H4 (cell line): ENCODE measurements around the gene SNED1. TPM values are rescaled to one million over a fixed set of nuclear protein-coding genes. Genes with fewer than 3 reads are reported as not detected.

Experiments used
- DNase-seq: peaks from one replicate; pipeline ENCODE4 v3.0.0-alpha.2; 2015; ENCODE audit warnings: low spot score
- total RNA-seq: library from RNA; depleted of rRNA; stranded (reverse); fragments of >200 nt; shearing (Covaris generic); gene quantifications from 2 replicates; pipeline ENCODE4 v1.2.3, GENCODE V29; 2014; rRNA removed

The SNED1 gene
- 1.7 and 2.6 TPM in 2 replicates for total RNA-seq

DNA sequence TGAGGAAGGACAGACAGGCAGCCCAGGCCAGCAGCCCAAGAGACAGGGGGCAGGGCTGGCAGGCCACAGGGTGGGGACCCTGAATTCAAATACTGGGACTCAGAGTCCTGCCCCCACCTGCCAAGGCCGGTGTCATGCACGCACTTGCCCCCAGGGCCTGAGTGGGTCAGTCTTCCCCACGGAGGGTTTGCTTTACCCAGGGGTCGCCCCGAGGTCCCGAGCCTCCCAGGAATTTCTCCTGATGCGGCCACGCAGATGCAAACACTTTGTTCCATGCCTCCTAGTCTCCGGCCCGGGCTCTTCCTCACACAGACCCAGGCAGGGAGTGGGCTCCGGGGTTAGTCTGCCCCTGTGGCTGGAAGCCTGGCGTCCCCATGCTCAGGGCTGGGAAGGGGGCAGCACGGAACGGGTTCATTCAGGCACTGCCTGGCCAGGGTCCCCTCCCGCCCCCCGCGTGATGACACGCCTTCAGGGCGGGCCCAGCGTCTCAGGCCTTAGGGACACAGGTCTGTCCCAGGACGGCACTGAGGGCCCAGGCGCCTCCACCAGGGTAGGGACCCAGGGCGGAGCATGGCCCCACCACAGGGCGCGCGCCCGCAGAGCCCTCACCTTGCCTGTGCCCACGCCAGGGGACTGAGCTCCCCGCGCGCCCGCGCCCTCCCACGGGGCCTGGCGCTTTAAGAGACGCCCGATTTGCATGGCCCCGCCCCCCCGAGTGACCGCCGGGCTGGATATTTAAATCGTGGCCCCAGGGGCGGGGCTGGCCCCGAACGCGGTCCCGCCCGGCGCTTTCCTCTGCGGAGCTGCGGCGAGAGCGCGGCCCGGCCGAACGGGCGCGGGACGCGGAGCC is at the start of gene SNED1:
TSS of gene SNED1 (plus strand) at position 763 of the 850 bp plus-strand sequence. CDS start 220 bp downstream, outside the sequence.
- DNase-seq, result peak; percentile 55

DNA sequence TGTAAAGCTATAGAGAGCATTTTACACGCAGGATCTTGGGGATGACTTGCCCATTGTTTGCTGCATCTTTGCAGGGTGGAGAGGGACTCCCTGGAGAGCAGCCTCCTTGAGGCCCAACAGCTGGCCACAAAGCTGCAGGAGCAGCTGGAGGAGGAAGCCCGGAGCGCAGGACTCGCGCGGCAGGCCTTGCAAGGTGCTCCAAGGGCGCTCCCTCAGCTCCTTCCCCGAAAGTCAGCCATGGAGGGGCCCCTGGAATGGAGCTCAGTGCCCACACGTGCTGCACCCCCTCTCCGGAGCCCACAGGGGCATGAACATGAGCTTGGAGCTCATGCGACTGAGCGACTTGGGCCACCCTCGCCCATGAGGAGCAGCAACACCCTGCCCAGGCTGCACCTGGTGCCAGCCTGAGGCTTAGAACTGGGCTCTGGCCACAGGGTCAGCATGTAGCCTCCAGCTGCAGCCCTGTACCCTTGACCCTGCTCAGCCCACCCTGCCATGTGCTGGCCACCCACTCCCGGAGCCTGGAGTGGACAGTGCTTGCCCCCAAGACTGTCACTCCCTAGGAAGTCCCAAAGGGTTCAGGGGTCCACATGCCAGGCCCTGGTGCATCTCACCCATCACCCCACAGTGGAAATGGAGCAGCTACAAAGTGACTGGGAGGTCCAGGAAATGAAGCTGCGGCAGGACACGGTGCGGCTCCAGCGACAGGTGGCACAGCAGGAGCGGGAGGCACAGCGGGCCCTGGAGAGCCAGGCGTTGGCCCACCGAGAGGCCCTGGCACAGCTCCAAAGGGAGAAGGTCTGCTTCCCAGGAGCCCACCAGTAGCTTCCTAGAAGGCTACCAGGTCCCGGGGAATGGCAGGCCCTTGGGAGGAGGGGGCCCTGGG is 49.3 kb upstream of the SNED1 start:
- no peak for DNase-seq

DNA sequence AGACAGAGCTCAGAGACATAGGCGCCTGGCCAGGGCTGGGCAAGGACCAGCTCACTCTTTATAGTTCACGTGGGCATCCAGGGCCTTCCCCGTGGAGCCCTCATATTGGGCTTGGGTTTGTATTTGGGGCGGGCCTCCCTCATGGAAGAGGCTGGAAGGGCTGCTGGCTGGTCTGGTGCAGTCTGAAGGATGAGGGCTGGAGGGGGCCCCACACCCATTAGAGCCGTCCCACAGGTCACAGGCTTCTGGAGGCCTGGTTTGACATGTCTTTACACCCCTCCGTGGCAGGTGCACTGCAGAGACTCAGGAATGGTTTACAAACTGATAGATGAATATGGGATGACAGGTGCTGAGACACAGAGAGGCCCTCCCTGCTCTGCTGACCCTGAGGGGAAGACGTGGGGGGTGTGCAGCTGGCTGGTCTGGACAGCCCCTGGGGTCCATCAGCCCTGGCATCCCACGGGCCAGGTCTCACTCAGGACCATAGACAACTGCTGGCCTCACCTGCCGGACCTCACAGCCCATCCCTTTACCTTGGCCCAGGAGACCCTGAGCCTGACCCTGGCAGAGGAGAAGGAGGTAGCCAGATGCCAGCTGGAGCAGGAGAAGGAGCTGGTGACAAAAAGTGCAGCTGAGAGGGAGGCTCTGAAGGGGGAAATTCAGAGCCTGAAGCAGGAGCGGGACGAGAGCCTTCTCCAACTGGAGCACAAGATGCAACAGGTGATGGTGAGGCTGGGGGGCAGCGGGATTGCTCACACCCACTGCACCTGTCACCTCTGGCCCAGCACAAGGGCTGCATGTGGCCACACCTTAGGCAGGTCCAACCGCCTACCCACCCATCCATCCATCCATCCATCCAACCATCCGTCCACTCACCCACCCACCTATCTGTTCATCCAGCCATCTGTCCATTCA is 48.4 kb upstream of the SNED1 start:
- DNase-seq, result no peak

DNA sequence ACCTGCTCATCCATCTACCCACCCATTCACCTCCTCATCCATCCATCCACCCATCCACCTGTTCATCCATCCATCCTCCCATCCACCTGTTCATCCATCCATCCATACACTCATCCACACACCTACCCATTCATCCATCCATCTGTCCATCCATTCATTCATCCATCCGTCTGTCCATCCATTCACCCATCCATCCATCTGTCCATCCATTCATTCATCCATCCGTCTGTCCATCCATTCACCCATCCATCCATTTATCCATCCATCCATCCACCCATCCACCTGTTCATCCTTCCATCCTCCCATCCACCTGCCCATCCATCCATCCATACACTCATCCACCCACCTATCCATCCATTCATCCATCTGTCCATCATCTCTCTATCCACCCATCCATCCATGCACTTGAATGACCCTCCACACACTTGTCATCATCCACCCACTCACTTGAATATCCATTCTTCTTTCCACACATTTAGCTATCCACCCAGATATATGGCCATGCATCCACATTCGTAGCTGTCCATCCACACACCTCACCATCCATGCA is 47.3 kb upstream of the SNED1 start:
- DNase-seq, result no peak

DNA sequence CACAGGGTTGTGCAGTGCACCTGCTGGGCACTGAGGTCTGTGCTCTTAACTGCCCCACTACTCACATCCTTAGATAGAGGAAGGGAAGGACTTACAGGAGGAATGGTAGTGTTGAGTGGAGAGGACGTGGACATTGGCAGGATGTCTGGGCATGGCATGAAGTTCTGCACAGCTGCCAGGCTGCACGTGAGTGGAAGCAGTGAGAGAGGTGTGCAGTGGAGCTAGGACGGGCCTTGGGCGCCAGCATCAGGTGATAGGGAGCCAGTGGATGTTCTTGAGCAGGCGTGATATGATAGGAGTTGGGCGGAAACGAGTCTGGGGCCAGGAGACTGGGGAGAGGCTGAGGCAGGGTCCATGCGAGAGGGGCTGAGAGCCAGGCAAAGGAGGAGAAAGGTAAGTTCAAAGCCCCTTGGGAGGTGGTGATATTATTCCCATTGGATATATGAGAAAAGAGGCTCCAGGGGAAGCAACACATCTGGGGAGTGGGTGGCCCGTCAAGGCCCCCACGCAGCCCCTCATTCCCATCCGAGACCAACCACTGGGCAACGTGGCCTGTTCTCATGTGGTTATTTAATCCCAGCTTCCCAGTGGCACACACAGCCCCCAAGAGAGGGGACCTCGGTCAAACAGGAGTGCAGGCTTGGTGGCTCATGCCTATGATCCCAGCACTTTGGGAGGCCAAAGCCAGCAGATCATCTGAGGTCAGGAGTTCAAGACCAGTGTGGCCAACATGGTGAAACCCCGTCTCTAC is 45.7 kb upstream of the SNED1 start:
- no peak for DNase-seq

DNA sequence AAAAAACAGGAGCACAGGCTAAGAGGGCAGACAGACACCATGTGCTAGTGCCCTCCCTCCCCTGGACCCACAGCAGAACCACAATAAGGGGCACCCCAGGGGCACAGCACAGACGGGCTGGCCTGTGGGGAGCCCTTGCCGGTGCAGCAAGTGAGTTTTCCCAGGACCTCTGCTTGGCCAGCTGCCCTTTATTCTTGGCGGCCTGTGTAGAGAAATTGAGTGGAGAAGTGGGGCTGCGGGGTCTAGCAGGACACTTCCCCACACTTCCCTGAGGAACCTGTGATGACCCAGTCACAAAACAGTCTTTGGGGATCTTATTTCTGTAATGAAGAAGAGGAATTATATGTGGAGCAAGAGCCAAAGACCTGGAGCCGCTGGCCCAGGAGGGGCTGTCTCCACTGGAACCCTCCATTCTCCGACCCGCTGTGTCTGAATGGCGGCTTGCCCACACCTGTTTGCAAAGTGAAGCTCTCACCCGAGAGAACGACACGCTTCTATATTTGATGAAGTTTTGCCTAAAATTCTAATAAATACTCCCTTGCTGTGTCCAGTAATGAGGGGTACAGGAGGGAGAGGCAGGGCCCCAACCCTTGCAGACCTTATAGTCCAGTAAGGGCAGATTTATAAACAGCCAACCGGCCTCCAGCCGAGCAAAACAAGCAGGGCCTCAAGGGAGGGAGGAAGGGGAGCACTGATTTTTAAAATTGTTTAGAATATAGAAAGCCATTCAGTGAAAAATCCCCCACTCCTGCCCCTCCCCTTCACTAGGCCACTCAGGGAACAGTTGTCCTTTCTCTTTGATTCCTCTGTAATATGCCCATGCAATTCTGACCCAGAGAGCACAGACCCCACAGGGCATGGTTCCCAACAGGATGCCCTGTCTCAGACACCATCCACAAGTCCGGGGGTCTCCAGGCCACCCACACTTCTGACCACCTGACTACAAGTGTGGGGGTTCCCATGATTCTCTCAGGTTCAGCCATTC is 44.7 kb upstream of the SNED1 start:
- DNase-seq, result no peak

DNA sequence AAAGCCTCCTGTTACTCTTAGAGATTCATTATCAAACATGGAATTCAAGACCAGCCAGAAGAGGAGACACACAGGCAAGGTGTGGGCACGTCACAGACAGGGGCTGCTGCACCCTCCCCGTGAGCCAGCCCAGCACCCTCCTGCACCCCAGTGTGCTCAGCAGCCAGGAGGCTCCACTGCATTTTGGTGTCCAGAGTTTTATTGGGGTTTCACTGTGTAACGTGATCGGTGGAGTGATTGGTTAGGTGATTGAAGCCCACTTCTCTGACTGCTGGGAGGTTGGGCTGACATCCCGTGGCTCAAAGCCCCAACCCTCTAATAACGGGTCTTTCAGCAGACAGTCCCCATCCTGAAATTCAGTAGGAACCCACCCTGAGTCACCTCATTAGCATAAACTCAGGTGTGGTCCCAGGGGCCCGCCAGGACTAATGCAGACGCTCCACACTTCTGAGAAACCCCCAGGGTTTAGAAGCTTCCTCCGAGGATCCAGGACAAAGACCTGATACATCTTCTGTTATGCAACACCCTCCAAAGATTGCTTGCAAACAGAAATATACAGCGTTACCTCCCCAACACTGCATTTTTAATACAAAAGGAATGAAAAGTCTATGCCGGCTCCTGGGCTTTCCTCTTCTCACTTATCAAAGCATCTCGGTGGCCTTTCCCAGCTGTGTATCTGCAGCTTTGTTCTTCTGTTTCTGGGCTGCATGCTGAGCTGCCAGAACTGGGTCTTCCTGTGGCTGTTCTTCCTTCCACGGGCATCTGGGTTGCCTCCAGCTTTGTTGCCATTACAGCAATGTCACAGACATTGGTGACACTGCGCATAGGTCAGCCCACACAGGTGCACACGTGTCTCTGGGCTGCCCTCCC is 43.7 kb upstream of the SNED1 start:
- no peak for DNase-seq

DNA sequence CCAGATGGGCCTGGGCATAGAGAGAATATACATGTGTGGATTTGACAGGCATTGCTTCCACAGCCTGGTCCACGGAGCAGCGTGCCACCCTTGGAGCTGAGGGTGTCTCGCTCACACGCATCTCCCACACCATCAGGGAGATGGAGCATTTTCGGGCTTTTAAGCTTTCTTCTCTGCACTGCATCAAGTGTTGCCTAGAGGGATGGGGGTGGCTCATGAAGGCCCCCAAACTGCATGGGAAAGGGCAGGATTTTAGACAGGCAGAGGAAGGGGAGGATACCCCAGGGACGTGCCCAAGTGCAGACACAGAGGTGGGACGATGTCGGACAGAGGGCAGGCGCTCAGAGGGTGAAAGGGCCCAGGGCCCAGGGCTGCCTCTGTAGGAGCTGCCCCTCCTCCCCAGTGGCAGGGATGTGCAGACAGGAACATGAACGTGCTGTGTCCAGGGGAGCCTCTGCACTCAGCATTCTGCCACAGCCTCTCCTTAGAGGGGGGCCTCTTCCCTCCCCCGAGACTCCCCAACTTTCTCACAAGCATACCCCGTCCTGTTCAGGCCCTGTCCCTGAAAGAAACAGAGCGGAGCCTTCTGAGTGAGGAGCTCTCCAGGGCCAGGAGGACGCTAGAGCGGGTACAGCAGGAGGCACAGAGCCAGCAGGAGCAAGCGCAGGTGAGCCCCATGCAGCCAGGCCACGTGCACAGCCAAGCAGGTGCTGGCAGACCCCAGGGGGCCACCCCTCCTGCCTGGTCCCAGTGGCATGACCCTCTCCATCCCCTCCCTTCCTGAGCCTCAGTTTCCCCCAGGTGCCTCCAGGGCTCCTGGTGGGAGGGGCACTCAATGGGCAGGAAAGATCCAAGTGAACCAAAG is 42.9 kb upstream of the SNED1 start:
- DNase-seq, result no peak

DNA sequence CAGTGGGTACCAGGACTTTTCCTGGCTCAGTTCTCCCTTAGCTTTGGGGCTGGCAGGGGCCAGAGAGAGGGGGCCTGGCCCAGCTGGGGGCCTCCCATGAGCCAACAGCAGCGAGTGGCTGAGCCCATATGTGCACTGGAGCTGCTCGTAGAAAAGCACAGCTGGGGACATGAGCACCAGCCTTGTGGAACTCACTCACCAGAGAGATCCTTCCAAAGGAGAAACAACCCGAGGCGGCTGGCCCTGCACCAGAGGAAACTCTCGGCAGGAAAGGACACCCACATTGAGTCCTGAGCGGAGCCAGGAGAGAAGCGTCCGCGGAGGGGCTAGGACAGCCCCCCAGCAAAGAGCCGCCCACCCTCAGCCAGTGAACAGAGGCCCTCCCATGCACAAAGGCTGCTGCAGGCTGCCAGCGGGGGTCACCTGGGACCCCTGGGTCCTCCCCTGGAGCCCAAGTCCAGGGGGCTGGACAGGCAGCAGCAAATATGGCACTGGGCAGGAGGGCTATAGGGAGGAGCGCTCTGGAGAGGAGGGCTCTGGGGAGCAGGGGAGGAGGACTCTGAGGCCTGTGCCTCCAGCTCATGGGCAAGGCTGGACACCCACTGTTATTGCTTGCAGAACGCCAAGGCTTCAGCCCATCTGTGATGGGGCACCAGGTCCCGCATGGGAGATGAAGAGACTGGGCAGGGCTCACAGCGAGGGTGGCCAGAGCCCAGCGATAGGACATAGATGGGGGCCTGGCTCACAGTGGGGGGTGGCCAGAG is 42.1 kb upstream of the SNED1 start:
- no peak for DNase-seq

DNA sequence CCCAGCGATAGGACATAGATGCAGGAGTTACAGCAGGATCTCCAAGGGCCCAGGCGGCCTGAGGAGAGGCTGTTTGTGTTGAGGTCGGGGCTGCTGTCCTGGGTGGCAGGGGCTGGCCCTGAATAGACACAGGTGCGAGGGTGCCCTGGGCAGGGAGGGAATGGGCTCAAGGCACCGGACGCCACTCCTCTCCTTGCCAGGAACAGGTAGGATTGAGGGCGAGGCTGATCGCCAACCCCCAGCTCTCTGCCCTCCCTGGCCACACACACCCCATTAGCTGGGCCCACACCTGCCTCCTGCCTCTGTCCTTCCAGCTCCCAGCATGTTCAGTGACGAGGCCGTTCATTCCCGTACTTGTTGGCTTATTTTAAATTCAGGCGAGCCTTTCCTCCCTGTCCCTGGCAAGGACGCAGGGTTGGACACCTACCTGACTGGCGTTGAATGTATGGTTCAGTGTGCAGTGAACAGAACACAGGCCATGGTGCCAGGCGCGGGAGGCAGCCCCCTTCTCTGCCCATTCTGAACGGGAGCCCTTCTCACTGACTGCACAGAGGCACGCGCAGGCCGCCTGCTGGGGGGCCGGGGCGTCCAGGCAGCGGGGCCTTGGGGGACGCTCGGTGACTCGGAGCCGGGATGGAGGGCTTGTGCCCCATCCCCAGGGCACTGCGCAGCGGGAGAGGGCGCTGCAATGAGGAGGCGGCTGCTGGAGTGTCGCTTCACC is 41.3 kb upstream of the SNED1 start:
- DNase-seq, result no peak

DNA sequence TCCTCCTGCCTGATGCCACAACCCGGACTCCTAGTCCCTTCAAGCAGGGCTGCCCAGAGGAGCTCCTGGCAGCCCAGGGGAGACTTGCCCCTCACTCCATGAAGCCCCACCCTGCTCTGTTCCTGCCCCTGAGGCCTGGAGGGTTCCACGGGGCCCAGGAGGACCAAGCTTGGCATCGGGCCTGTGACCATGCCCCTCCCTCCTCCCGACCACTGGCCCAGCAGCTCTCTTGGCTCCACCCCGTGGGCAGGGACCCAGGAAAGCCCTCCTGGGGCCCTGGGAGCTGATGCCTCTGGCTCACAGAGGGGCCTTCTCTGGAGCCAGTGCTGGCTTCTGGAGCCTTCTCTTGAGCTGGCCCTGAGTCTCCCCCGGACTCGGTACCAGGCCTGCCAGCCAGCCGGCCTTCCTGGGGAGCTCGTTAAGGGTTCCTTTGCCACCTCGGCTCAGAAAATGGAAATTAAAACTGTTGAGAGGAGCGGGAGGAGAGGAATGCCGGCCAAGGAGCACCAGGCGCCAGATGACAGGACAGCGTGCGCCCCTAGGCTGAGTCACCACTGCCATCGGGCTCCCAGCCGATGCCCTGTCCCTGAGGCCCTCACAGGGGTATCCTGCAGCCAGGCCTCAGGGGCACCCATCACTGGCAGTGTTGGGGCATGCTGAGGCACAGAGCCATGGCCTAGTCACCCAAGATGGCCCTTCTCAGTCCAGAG is 40.6 kb upstream of the SNED1 start:
- DNase-seq, result no peak

DNA sequence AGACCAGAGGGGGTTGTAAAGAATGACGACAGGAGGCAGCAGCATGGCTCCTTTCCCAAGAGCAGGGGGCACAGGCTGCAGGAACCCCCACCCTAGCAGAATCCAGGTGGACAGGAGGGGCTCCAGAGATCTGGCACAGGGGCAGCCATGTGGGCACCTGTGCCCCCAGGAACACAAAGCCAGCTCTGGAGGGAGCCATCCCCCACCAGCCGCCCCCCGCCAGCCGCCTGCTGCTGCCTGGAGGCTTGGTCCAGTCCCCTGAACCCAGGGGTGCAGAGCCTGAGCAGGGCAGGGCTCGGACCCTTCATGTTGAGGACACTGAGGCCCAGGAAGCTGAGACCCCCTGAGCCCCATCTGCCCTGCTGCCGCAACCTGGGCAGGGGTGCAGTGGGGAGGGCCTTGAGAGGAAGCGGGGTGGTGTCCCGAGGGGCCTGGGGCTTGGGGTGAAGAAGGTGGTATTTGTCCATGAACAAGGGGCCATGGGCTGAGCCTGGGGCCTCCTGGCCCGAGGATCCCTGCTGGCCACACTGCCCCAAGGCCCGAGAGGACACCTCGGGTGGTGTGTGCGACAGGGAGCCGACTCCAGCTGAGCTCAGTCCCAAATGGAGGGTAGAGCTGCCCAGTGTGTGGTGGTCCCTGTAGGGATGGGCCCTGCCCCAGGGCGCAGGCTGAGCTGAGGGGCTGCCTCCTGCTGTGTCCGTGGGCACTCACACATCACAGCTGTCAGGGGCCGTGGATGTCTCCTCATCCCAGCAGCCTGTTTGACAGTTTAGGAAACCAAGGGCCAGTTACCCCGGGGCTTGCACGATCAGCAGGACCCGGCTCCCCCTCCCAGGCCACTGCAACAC is 39.8 kb upstream of the SNED1 start:
- no peak for DNase-seq

DNA sequence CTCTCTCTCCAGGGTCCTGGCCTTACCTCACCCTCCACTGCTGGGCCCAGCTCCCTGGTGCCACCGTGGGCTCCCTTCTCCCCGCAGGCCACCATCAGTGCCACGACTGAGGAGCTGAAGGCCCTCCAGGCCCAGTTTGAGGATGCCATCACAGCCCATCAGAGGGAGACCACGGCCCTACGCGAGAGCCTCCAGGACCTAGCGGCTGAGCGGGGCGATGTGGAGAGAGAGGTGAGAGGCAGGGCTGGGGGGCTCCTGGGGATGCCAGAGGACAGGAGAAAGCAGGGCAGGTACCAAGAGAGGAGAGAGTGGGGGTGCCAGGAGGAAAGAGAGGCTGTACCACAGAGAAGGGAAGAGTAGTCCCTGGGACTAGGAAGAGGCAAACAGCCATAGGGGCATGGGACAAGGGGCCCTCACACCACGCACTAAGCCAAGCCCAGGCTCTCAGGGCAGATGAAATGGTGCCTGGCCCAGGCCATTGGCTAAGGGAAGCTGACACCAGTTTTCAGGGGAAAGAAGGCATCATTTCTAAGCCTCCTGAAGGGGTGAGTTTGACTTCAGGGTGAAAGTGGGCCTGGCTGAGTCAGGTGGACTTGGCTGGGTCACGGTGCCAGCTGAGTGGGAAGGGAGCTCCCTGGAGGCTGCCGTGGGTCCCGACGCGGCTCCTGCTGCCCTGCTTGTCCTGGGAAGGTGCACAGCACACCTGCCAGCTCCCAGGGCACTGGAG is 39.0 kb upstream of the SNED1 start:
- DNase-seq, result no peak

DNA sequence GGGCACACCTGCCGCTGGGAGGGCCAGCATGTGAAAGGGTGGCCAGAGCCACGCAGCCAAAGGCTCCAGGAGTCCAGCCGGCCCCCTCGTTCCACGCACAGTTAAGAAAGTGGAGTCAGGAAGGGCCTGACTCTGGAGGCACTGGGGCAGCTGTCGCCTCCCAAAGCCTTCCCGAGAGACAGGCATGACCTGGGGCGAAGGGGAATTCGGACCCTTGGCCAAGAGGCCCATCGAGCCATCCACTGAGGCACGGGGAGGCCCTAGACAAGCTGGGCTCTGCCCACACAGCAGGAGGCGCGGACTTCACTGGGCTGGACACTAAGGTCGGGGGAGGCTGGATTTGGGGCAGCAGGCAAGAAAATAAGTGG is 38.5 kb upstream of the SNED1 start:
- DNase-seq, result no peak
